IPS DF 19.7 (cell line): ENCODE results near the gene THADA.
"Not testable (repeated sequence)": the region's sequence is repeated elsewhere in the genome, so short reads cannot be mapped to it uniquely, and the experiment has no call there.

Experiments used
- DNase-seq: peaks from one replicate; pipeline ENCODE4 v3.0.0-alpha.2; 2013; ENCODE audit warnings: low read depth, low spot score

The THADA gene

DNA sequence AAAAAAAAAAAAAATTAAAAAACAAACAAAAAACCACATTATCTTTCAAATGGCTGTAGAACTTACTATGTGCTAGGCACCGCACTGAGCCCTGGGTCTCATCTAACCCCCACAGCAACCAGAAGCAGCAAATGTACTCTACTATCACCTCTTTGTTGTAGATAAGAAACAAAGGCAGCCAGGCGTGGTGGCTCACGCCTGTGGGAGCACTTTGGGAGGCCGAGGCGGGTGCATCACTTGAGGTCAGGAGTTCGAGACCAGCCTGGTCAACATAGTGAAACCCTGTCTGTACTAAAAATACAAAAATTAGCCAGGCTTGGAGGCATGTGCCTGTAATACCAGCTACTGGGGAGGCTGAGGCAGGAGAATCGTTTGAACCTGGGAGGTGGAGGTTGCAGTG, 406.0 kb downstream of the THADA start:
- DNase-seq, result not testable (repeated sequence)

DNA sequence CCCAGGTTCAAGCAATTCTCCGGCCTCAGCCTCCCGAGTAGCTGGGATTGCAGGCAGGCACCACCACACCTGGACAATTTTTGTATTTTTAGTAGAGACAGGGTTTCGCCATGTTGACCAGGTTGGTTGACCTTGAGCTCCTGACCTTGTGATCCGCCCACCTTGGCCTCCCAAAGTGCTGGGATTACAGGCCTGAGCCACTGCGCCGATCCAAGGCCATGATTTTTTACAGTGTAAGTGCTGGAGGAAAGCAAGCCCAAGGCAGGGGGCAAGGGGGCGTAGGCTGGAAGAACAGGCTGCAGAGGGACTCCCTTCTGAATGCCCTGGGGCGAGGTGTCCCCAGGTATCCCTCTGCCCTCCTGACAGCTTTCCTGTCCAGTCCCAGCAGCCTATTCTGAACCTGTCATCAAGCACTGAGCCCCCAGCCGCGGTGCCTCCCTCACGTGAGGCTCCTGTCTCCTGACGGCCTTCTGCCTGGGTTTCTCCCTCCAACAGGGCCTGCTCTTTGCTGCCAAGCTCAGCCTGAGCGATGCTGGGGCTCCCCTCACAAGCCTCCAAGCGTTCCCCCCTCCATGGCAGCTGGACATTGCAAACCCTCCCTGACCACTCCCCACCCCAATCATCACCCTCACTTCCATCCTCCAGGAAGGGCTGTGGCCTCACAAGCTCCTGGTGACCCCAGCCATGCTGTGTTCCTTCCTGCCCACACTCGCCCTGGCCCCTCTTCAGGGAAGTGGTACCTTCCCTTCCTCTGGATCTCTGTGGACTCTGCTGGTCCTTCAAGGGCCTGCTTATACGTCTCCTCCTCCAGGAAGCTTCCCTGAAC, 407.1 kb downstream of the THADA start:
- DNase-seq, result no peak

DNA sequence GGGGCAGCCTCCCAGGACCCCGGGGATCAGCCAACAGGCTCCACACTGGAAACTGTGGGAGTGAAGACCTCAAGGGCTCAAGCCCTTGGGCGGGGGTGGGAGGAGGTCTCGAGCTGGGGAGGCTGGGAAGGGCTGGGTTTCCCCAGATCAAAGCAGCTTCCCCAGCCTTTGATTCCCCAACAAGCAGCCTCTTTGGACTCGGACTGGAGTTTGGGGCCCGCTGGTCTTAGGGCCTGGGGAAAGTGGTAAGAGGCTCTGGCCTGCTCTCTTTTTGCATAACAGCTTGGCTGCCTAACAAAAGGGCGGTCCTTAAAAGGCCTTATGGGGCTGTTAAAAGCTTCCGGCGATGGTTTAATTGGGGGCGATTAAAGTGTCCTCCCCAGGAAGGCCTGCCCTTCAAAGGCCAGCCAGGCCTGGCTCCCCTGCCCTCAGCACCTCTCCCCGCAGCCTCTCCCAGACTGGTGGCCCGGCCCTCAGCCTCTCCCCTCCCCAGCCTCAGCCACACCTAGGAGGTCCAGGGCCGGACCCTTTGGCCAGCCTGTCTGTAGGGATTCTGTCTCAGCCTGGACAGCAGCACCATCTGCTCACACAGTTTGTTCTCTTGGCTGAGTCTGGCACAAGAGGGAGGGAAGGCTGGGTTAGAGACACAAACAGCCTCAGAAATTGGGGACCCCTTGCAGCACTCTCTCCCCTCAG, 409.0 kb downstream of the THADA start:
- DNase-seq, result no peak

DNA sequence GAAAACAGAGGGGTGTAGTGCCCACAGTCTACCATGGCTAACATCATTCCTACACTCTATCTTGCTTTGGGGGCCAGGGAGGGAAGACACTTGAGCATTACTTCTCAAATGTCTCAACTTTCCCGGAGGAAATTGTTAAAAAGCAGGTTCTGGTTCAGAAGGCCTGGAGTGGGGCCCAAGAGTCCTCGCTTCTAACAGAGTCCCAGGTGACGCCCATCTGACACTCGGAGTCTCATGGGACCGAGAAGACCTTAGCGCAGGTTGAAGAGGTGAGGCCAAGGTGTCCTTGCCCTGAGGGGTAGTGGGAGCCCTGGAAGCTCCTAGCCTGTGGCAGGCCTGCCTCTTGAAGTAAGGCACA, 409.5 kb downstream of the THADA start:
- no peak for DNase-seq

GRCh38 chr2:43185146-43185545, 410.7 kb downstream of the THADA start:
- no peak for DNase-seq

DNA sequence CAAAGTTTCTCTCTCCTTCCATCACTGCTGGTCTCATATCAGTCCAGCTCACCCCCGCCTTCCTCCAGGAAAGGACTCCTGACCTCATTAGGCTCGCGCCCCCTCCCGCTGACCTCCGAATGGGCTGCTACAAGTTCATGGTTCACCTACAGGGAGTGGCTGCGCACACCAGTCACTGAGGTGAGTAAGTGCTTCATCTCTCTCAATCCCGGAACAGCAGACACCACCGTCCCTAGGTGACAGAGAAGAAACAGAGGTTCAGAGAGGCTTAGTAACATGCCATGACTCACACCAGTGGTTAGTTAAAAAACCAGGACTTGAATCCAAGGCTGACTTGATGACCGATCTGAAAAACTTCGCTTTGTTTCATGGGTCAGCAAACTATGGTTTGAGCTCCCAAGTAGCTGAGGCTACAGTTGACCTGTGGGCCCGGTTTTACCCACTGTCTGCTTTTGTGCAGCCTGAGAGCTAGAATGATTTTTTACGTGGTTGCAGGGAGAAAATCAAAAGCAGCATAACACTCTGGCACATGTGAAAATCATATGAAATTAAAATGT, 411.4 kb downstream of the THADA start:
- no peak for DNase-seq

DNA sequence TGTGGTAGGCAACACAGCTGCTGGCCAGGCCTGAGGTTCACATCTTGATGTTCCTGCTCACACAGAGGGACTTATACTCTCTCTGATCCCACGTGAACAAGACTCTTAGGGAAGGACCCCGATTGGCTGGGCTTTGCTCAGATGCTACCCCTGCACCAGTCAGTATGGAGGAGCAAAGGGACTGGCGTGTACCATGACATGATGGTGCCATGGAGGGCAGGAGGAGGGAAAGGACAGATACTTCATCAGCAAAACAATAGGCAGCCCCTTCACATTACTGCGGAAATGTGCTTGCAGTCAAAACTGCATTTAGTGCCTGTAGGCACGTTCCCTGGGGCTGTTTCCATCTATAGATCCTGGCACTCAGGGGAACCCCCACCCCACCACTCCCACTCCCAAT, 412.1 kb downstream of the THADA start:
- no peak for DNase-seq

- DNase-seq, result no peak
Observed at GRCh38 chr2:43180897-43181296, 414.9 kb downstream of the THADA start.
